GM21515 (cell line): Measurements from ENCODE around the gene DSCAML1.
"Not testable (repeated sequence)": the region's sequence is repeated elsewhere in the genome, so short reads cannot be mapped to it uniquely, and the experiment has no call there.

Experiments
- ATAC-seq: cut with Tn5 transposase; IDR thresholded peaks from one replicate; pipeline ENCODE4 v1.9.1; 2021; ENCODE audit not compliant: unreplicated experiment

The DSCAML1 gene

GRCh38 chr11:117421041-117421440 is 376.0 kb downstream of the DSCAML1 start:
- no peak for ATAC-seq

GRCh38 chr11:117420598-117420997 is 376.4 kb downstream of the DSCAML1 start:
- no peak for ATAC-seq

- ATAC-seq = no peak
Measured at GRCh38 chr11:117420143-117420485, 376.9 kb downstream of the DSCAML1 start.

DNA sequence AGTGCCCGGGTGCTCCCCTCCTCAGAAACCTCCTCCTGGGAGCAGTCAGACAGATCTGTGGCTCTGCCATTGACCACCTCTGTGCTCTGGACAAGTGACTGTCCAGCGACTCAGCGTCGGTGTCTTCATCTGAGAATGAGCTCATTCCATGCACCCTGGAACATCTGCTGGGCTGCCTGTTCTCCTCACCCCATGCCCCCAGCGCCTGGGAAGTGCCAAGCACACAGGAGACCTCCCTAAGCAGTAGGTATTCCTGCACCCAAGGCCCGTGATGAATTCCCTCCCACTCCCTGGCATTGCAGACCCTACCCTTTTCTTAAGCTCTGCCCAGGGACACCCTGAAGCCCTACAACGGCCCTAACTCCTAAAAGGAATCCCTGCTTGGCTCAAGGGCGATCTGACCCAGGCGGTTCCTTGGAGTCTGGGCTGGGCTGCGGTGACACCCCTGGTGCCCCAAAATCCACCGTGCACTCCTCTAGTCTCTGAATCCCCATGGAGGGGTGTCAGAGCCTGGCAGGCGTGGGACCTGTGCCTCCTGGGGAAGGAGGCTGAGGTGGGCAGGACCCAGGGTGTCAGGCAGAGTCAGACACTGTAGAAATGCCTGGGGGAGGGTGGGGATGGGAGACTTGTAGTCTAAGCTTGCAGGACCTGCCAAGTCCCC is 377.4 kb downstream of the DSCAML1 start:
- no peak for ATAC-seq

- no peak for ATAC-seq
Measured at GRCh38 chr11:117418737-117419481, 378.1 kb downstream of the DSCAML1 start.

DNA sequence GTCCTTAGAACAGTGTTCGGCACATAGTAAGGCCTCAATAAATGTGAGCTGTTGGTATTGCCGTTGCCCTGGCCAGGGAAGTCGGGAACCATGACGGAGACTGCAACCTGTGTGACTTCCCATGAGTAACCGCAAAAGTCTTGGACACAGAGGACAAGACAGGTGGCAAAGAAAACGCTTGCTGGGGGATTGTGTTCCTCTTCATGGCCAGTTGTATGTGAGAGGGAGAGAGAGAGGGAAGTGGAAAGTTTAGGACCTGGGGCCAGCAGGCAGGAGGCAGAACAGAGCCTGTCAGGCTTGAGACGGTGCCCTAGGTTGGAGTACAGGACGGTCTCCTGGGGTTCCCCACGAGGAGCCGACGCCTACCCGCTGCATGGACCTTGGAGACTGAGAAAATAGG is 379.2 kb downstream of the DSCAML1 start:
- ATAC-seq = no peak

- no peak for ATAC-seq
Measured at GRCh38 chr11:117417342-117417741, 379.7 kb downstream of the DSCAML1 start.

- no peak for ATAC-seq
Measured at GRCh38 chr11:117415358-117415896, 381.6 kb downstream of the DSCAML1 start.

GRCh38 chr11:117414724-117415123 is 382.3 kb downstream of the DSCAML1 start:
- ATAC-seq = no peak

DNA sequence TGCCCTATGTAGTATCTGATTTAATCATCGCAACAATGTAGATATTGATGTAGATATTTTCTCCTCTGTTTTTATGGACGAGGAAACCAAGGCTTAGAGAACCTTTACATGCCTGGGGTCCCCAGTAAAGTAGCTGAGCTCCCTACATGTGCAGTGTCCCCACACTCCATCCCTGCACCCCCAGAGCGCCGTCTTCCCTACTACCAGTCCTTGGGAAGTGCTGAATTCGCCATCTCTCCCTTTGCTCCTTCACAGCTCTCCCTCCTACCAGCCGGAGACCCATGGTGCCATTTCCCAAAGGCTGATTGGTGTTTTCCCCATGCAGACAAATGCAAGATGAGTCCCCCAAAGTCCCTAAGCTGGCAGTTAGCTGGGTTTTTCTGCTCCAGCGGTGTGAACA is 383.4 kb downstream of the DSCAML1 start:
- ATAC-seq = no peak

DNA sequence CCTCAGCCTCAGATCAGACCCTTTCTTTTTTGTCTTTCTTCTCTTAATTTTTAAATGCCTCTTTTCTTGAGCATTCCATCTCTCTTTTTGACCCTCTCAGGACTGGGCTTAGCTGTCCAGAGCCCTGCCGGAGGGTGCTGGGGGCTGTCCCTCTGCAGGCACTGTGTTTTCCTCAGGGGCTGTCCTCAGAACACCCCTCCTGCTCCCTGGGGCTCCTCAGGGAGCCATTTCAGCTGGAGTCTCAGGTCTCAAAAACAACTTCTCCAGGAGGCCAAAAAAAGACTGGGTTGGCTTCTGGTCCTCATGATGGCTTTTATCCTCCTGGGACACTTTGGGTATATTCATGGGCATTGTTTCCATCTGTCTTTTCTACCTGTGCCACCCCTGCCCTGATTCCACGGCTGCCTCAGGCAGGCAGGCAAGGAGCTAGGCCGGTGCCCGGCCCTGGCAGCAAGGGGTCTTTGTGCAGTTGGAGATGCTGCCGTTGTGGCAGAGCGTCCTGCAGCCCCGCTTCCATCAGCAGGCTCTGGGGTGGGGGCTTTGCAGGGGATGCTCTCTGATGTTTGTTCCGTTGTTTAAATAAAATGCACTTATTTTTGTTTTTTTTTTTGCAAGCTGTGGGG is 384.3 kb downstream of the DSCAML1 start:
- ATAC-seq = no peak

- no peak for ATAC-seq
Measured at GRCh38 chr11:117412176-117412575, 384.8 kb downstream of the DSCAML1 start.

DNA sequence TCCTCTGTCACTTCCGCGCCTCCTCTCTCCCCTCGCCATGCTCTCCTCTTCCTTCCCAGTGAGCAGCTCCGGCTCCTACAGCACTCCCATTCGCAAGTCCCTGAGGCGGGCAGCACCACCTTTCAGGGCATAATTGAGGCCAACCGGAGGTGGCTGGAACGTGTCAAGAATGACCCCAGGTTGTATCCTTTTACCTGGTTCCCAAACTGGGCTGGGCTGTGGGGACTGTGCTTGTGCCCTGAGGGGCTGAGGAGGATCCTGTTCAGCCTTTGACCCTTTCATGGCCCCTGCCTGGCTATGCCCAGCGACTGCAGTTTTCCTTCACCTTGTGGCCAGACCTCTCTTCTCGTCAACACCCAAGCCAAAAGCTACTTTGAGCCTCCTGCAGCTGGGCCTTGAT is 385.3 kb downstream of the DSCAML1 start:
- no peak for ATAC-seq

- ATAC-seq = no peak
Measured at GRCh38 chr11:117410861-117411710, 385.9 kb downstream of the DSCAML1 start.

GRCh38 chr11:117410238-117410637 is 386.8 kb downstream of the DSCAML1 start:
- no peak for ATAC-seq

GRCh38 chr11:117409511-117409910 is 387.5 kb downstream of the DSCAML1 start:
- no peak for ATAC-seq

- ATAC-seq = no peak
Measured at GRCh38 chr11:117408356-117408755, 388.7 kb downstream of the DSCAML1 start.

DNA sequence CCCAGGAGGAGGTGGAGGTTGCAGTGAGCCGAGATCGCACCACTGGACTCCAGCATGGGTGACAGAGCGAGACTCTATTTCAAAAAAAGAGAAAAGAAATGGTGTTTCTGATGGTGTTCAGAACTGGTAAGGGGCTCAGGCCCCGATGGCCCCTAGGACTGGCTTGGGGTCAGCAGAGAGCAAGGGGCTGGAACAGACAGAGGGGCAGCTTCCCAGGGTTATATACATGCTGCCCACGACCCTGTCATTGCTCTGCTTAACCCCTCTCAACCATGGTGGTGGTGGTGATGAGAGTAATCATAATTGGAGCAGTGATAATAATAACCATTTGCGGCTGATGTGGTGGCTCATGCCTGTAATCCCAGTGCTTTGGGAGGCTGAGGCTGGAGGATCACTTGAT is 390.0 kb downstream of the DSCAML1 start:
- ATAC-seq = no peak

DNA sequence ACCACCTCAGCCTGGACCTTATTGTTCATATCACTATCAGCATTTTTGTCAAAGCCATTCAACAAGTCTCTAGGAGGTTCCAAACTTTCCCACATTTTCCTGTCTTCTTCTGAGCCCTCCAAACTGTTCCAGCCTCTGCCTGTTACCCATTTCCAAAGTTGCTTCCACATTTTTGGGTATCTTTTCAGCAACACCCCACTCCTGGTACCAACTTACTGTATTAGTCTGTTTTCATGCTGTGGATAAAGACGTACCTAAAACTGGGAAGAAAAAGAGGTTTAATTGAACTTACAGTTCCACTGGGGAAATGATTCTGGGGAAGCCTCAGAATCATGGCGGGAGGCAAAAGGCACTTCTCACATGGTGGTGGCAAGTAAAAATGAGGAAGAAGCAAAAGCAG is 391.1 kb downstream of the DSCAML1 start:
- ATAC-seq = not testable (repeated sequence)

DNA sequence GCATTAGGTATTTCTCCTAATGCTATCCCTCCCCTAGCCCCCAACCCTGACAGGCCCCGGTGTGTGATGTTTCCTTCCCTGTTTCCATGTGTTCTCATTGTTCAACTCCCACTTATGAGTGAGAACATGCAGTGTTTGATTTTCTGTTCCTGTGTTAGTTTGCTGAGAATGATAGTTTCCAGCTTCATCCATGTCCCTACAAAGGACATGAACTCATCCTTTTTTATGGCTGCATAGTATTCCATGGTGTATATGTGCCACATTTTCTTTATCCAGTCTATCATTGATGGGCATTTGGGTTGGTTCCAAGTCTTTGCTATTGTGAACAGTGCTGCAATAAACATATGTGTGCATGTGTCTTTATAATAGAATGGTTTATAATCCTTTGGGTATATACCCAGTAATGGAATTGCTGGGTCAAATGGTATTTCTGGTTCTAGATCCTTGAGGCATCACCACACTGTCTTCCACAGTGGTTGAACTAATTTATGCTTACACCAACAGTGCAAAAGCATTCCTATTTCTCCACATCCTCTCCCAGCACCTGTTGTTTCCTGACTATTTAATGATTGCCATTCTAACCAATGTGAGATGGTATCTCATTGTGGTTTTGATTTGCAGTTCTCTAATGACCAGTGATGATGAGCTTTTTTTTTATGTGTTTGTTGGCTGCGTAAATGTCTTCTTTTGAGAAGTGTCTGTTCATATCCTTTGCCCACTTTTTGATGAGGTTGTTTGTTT is 397.7 kb downstream of the DSCAML1 start:
- ATAC-seq = not testable (repeated sequence)
